ENCODE data around the gene GNA15. TPM values are rescaled to one million over a fixed set of nuclear protein-coding genes. Genes with fewer than 3 reads are reported as not detected.

The GNA15 gene
- total RNA-seq, 1 experiment from 2014 or later, result not detected

GRCh38 chr19:3204646-3205275, 68.9 kb downstream of the GNA15 start:
- Mint-ChIP-seq H3K4me1 (ENCODE audit: low read depth, unreplicated experiment) (no peaks in the 10 kb centered on the region), H3K36me3 (ENCODE audit: insufficient read depth, unreplicated experiment) (peaks cover 17% of the 10 kb centered on the region), H3K9me3 (ENCODE audit: unreplicated experiment) (no peaks in the 10 kb centered on the region), H3K27me3 (ENCODE audit: insufficient read depth, unreplicated experiment) (no peaks in the 10 kb centered on the region), H3K4me3 (ENCODE audit: unreplicated experiment) (no peak overlapping the region), H3K27ac (ENCODE audit: unreplicated experiment) (no peak overlapping the region)
- TF ChIP-seq, protein P1, sequence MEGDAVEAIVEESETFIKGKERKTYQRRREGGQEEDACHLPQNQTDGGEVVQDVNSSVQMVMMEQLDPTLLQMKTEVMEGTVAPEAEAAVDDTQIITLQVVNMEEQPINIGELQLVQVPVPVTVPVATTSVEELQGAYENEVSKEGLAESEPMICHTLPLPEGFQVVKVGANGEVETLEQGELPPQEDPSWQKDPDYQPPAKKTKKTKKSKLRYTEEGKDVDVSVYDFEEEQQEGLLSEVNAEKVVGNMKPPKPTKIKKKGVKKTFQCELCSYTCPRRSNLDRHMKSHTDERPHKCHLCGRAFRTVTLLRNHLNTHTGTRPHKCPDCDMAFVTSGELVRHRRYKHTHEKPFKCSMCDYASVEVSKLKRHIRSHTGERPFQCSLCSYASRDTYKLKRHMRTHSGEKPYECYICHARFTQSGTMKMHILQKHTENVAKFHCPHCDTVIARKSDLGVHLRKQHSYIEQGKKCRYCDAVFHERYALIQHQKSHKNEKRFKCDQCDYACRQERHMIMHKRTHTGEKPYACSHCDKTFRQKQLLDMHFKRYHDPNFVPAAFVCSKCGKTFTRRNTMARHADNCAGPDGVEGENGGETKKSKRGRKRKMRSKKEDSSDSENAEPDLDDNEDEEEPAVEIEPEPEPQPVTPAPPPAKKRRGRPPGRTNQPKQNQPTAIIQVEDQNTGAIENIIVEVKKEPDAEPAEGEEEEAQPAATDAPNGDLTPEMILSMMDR (IDR thresholded peaks at IDR 0.05; ENCODE audit: insufficient read depth in 1 of 2, low read depth in 1 of 2, low read length in 1 of 2, severe bottlenecking in 1 of 2, unreplicated experiment in 1 of 2), result no peak
- H3K36me3 ChIP-seq (ENCODE audit: control insufficient read depth, insufficient read depth, low read length), result no peaks in the 10 kb centered on the region
- POLR2A ChIA-PET, result no interaction called here
- no peaks in the 10 kb centered on the region for H3K9me3 ChIP-seq
- CTCF ChIA-PET, result no interaction called here
- BruUV-seq (replicated peaks), result no TSS peak
- H3K4me1 ChIP-seq, result no peaks in the 10 kb centered on the region
- H3K27me3 ChIP-seq (replicated peaks; ENCODE audit: control insufficient read depth, insufficient read depth, low read length), result no peaks in the 10 kb centered on the region
- H3K4me3 ChIP-seq (ENCODE audit: low read depth, low read length), result no peak overlapping the region
- DNase-seq, result no peak
- intact Hi-C loops (cut with micrococcal nuclease; ENCODE audit: unreplicated experiment), result no loop called here

GRCh38 chr19:3206216-3206953, 70.6 kb downstream of the GNA15 start:
- Histone ChIP-seq H3K4me3 (ENCODE audit: low read depth, low read length) (no peak overlapping the region), H3K9me3 (no peaks in the 10 kb centered on the region), H3K27me3 (replicated peaks; ENCODE audit: control insufficient read depth, insufficient read depth, low read length) (no peaks in the 10 kb centered on the region), H3K36me3 (ENCODE audit: control insufficient read depth, insufficient read depth, low read length) (no peaks in the 10 kb centered on the region), H3K4me1 (no peaks in the 10 kb centered on the region)
- Mint-ChIP-seq H3K27ac (ENCODE audit: unreplicated experiment) (no peak overlapping the region), H3K9me3 (ENCODE audit: unreplicated experiment) (no peaks in the 10 kb centered on the region), H3K4me3 (ENCODE audit: unreplicated experiment) (no peak overlapping the region), H3K4me1 (ENCODE audit: low read depth, unreplicated experiment) (no peaks in the 10 kb centered on the region), H3K36me3 (ENCODE audit: insufficient read depth, unreplicated experiment) (peaks cover 25% of the 10 kb centered on the region), H3K27me3 (ENCODE audit: insufficient read depth, unreplicated experiment) (no peaks in the 10 kb centered on the region)
- ChIA-PET POLR2A (no interaction called here), CTCF (no interaction called here)
- TF ChIP-seq, protein P1 (IDR thresholded peaks at IDR 0.05; ENCODE audit: insufficient read depth in 1 of 2, low read depth in 1 of 2, low read length in 1 of 2, severe bottlenecking in 1 of 2, unreplicated experiment in 1 of 2), result no peak
- DNase-seq, result no peak
- intact Hi-C loops (cut with micrococcal nuclease; ENCODE audit: unreplicated experiment), result no loop called here
- BruUV-seq (replicated peaks), result no TSS peak

- H3K4me3 ChIP-seq (ENCODE audit: low read depth, low read length), result no peak overlapping the region
- no peaks in the 10 kb centered on the region for H3K4me1 Mint-ChIP-seq (ENCODE audit: low read depth, unreplicated experiment)
- ChIA-PET POLR2A (no interaction called here), CTCF (no interaction called here)
- no TSS peak for BruUV-seq (replicated peaks)
- H3K9me3 ChIP-seq, result no peaks in the 10 kb centered on the region
- peaks cover 24% of the 10 kb centered on the region for H3K36me3 Mint-ChIP-seq (ENCODE audit: insufficient read depth, unreplicated experiment)
- H3K36me3 ChIP-seq (ENCODE audit: control insufficient read depth, insufficient read depth, low read length), result no peaks in the 10 kb centered on the region
- H3K4me3 Mint-ChIP-seq (ENCODE audit: unreplicated experiment), result no peak overlapping the region
- no peaks in the 10 kb centered on the region for H3K4me1 ChIP-seq
- no peak for DNase-seq
- no peaks in the 10 kb centered on the region for H3K27me3 Mint-ChIP-seq (ENCODE audit: insufficient read depth, unreplicated experiment)
- TF ChIP-seq, protein P1 (IDR thresholded peaks at IDR 0.05; ENCODE audit: insufficient read depth in 1 of 2, low read depth in 1 of 2, low read length in 1 of 2, severe bottlenecking in 1 of 2, unreplicated experiment in 1 of 2), result no peak
- H3K27me3 ChIP-seq (replicated peaks; ENCODE audit: control insufficient read depth, insufficient read depth, low read length), result no peaks in the 10 kb centered on the region
- intact Hi-C loops (cut with micrococcal nuclease; ENCODE audit: unreplicated experiment), result no loop called here
- H3K27ac Mint-ChIP-seq (ENCODE audit: unreplicated experiment), result no peak overlapping the region
- no peaks in the 10 kb centered on the region for H3K9me3 Mint-ChIP-seq (ENCODE audit: unreplicated experiment)
Observed at GRCh38 chr19:3207461-3208242, 71.8 kb downstream of the GNA15 start.

Data from Caco-2 (cell line).